ENCODE measurements around the gene EGFL7. TPM values are rescaled to one million over a fixed set of nuclear protein-coding genes. Genes with fewer than 3 reads are reported as not detected.

Gene EGFL7
- total and polyA plus RNA-seq, 2 of the 13 experiments (the other 11 are each of a cell fraction or from before 2014, with no cell fraction given) = 0.20 to 5.1 TPM

GRCh38 chr9:136626740-136627642, 35.7 kb upstream of the EGFL7 start (continued):
- TF ChIP-seq, protein P1, sequence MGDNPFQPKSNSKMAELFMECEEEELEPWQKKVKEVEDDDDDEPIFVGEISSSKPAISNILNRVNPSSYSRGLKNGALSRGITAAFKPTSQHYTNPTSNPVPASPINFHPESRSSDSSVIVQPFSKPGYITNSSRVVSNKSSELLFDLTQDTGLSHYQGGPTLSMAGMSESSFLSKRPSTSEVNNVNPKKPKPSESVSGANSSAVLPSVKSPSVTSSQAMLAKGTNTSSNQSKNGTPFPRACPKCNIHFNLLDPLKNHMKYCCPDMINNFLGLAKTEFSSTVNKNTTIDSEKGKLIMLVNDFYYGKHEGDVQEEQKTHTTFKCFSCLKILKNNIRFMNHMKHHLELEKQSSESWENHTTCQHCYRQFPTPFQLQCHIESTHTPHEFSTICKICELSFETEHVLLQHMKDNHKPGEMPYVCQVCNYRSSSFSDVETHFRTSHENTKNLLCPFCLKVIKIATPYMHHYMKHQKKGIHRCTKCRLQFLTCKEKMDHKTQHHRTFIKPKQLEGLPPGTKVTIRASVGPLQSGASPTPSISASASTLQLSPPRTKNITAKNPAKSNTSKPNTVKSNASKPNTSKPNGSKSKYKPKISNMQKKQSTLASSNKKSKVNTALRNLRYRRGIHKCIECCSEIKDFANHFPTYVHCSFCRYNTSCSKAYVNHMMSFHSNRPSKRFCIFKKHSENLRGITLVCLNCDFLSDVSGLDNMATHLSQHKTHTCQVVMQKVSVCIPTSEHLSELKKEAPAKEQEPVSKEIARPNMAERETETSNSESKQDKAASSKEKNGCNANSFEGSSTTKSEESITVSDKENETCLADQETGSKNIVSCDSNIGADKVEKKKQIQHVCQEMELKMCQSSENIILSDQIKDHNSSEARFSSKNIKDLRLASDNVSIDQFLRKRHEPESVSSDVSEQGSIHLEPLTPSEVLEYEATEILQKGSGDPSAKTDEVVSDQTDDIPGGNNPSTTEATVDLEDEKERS (CRISPR knock-in tag; IDR thresholded peaks at IDR 0.05) = no peak
- TF ChIP-seq, protein P2, sequence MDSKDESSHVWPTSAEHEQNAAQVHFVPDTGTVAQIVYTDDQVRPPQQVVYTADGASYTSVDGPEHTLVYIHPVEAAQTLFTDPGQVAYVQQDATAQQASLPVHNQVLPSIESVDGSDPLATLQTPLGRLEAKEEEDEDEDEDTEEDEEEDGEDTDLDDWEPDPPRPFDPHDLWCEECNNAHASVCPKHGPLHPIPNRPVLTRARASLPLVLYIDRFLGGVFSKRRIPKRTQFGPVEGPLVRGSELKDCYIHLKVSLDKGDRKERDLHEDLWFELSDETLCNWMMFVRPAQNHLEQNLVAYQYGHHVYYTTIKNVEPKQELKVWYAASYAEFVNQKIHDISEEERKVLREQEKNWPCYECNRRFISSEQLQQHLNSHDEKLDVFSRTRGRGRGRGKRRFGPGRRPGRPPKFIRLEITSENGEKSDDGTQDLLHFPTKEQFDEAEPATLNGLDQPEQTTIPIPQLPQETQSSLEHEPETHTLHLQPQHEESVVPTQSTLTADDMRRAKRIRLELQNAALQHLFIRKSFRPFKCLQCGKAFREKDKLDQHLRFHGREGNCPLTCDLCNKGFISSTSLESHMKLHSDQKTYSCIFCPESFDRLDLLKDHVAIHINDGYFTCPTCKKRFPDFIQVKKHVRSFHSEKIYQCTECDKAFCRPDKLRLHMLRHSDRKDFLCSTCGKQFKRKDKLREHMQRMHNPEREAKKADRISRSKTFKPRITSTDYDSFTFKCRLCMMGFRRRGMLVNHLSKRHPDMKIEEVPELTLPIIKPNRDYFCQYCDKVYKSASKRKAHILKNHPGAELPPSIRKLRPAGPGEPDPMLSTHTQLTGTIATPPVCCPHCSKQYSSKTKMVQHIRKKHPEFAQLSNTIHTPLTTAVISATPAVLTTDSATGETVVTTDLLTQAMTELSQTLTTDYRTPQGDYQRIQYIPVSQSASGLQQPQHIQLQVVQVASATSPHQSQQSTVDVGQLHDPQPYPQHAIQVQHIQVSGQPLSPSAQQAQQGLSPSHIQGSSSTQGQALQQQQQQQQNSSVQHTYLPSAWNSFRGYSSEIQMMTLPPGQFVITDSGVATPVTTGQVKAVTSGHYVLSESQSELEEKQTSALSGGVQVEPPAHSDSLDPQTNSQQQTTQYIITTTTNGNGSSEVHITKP (CRISPR knock-in tag; IDR thresholded peaks at IDR 0.05; ENCODE audit: low read depth) = no peak
- no peak for TF ChIP-seq ZBTB20 (CRISPR knock-in tag; IDR thresholded peaks at IDR 0.05; ENCODE audit: borderline replicate concordance, low read depth)
- no peak for TF ChIP-seq HOXA5 (CRISPR knock-in tag; IDR thresholded peaks at IDR 0.05)
- TF ChIP-seq ZNF547 (CRISPR knock-in tag; IDR thresholded peaks at IDR 0.05) = no peak
- TF ChIP-seq KLF9 (CRISPR knock-in tag; IDR thresholded peaks at IDR 0.05; ENCODE audit: low read depth) = no peak
- no peak for TF ChIP-seq MBD4 (IDR thresholded peaks at IDR 0.05; ENCODE audit: borderline replicate concordance, low read length)
- TF ChIP-seq, protein P3, sequence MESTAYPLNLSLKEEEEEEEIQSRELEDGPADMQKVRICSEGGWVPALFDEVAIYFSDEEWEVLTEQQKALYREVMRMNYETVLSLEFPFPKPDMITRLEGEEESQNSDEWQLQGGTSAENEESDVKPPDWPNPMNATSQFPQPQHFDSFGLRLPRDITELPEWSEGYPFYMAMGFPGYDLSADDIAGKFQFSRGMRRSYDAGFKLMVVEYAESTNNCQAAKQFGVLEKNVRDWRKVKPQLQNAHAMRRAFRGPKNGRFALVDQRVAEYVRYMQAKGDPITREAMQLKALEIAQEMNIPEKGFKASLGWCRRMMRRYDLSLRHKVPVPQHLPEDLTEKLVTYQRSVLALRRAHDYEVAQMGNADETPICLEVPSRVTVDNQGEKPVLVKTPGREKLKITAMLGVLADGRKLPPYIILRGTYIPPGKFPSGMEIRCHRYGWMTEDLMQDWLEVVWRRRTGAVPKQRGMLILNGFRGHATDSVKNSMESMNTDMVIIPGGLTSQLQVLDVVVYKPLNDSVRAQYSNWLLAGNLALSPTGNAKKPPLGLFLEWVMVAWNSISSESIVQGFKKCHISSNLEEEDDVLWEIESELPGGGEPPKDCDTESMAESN (CRISPR knock-in tag; conservative IDR thresholded peaks at IDR 0.05) = peak; percentile 72; the same call in 1 of the 2 replicates
- TF ChIP-seq, protein P4, sequence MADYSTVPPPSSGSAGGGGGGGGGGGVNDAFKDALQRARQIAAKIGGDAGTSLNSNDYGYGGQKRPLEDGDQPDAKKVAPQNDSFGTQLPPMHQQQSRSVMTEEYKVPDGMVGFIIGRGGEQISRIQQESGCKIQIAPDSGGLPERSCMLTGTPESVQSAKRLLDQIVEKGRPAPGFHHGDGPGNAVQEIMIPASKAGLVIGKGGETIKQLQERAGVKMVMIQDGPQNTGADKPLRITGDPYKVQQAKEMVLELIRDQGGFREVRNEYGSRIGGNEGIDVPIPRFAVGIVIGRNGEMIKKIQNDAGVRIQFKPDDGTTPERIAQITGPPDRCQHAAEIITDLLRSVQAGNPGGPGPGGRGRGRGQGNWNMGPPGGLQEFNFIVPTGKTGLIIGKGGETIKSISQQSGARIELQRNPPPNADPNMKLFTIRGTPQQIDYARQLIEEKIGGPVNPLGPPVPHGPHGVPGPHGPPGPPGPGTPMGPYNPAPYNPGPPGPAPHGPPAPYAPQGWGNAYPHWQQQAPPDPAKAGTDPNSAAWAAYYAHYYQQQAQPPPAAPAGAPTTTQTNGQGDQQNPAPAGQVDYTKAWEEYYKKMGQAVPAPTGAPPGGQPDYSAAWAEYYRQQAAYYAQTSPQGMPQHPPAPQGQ (CRISPR knock-in tag; IDR thresholded peaks at IDR 0.05; ENCODE audit: borderline replicate concordance) = no peak
- TF ChIP-seq SMARCE1 (IDR thresholded peaks at IDR 0.05; ENCODE audit: borderline replicate concordance) = no peak
- no peak for TF ChIP-seq MBNL3 (CRISPR knock-in tag; conservative IDR thresholded peaks at IDR 0.05)
- no peak for TF ChIP-seq YY1 (IDR thresholded peaks at IDR 0.05; ENCODE audit: insufficient read depth, insufficient replicate concordance, low read depth, low read length)
- TF ChIP-seq ZFP37 (CRISPR knock-in tag; IDR thresholded peaks at IDR 0.05; ENCODE audit: borderline replicate concordance) = 0 out of 2 replicates have a peak, but pooled peaks have one; percentile 50
- peak; percentile 69; the same call in 1 of the 2 replicates for TF ChIP-seq ETV5 (CRISPR knock-in tag; IDR thresholded peaks at IDR 0.05; ENCODE audit: borderline replicate concordance)
- no peak for TF ChIP-seq SUZ12 (IDR thresholded peaks at IDR 0.05; ENCODE audit: low read depth, low read length)
- no peak for TF ChIP-seq PHB2 (IDR thresholded peaks at IDR 0.05; ENCODE audit: partially characterized antibody)

Data from HepG2 (cell line).